ENCODE results near the gene LYZL4.

Gene LYZL4

DNA sequence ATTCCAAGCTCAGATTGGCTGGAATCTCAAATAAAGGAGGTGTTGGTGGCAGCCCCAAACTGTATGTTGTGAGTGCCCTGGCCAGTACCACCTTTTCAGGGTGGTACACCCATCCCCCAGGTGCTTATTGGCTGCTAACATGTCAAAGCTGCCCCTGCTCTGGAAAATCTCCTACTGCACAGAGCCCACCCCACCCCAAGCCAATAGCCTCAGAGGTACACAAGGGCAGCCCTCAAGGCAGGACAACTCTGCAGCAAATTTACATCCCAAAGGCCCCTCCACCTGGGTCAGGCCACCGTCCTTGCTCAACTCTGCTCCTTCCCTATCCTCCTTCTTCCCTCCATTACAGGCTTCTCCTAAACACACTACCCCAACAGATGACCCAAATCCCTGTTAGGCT lies 37.1 kb upstream of the LYZL4 start:
- Histone ChIP-seq H3K27me3 (ENCODE audit: insufficient read depth, low read length, poor library complexity) (no peaks in the 10 kb centered on the region), H3K4me2 (ENCODE audit: insufficient read depth, low read length) (no peak overlapping the region), H4K20me1 (ENCODE audit: insufficient read depth, low read length) (peaks cover 2% of the 10 kb centered on the region; the same call in 1 of the 2 replicates), H3K79me2 (ENCODE audit: insufficient read depth, low read length) (no peaks in the 10 kb centered on the region), H3K9ac (ENCODE audit: low read depth, low read length) (no peak overlapping the region), H3K4me1 (ENCODE audit: insufficient read depth, low read length) (no peaks in the 10 kb centered on the region), H3K9me3 (ENCODE audit: insufficient read depth, low read length, severe bottlenecking) (no peaks in the 10 kb centered on the region), H3K4me3 (ENCODE audit: low read depth in 1 of 2, low read length in 2 of 2) (no peak overlapping the region), H2AFZ (ENCODE audit: low read depth, low read length) (no peak overlapping the region), H3K27ac (ENCODE audit: low read length) (no peak overlapping the region), H3K36me3 (ENCODE audit: insufficient read depth, low read length) (no peaks in the 10 kb centered on the region)
- DNase-seq (no peak), ATAC-seq (ENCODE audit: insufficient read depth, low read depth) (no peak)
- no peak for TF ChIP-seq EZH2 (IDR thresholded peaks at IDR 0.05; ENCODE audit: borderline replicate concordance, low read depth, low read length, severe bottlenecking)
- TF ChIP-seq, protein P1, sequence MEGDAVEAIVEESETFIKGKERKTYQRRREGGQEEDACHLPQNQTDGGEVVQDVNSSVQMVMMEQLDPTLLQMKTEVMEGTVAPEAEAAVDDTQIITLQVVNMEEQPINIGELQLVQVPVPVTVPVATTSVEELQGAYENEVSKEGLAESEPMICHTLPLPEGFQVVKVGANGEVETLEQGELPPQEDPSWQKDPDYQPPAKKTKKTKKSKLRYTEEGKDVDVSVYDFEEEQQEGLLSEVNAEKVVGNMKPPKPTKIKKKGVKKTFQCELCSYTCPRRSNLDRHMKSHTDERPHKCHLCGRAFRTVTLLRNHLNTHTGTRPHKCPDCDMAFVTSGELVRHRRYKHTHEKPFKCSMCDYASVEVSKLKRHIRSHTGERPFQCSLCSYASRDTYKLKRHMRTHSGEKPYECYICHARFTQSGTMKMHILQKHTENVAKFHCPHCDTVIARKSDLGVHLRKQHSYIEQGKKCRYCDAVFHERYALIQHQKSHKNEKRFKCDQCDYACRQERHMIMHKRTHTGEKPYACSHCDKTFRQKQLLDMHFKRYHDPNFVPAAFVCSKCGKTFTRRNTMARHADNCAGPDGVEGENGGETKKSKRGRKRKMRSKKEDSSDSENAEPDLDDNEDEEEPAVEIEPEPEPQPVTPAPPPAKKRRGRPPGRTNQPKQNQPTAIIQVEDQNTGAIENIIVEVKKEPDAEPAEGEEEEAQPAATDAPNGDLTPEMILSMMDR (IDR thresholded peaks at IDR 0.05; ENCODE audit: borderline replicate concordance, extremely low read depth, low read length, poor library complexity, severe bottlenecking), result no peak

DNA sequence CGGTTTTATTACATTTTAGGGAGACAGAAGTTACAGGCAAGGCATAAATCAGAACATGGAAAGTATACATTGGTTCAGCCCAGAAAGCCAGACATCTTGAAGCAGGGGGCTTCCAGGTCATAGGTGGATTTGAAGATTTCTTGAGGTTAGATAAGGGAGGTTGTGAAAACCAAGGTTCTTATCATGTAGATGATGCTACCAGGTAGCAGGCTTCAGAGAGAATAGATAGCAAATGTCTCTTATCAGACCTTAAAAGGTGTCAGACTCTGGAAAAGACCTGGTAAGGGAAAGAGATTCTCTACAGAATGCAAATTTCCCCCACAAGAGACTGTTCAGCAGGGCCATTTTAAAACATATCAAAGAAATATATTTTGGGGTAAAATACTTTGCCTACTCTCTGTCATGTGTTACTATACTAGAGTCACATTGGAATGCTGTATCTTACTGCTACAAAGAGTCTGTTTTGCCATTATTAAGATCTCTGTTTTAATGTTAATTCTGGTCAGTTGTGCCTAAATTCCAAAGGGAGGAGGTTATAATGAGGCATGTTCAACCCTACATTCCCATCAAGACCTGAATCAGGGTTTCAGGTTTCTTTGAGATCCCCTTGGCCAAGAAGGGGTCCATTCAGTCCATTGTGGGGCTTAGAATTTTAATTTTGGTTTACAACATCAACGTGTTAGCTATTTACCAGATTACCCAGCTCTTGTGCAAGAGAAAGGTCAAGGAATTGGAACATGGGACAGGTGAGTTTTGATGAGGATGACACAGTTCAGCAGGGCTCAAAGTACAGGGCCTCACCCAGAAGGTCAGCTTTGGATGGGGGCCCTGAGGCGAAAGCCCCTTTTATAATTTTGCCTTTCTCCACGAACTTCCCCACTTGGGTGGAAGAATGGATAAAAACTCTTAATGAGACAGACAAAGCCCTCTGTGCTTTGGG lies 36.0 kb upstream of the LYZL4 start:
- Histone ChIP-seq H4K20me1 (ENCODE audit: insufficient read depth, low read length) (peaks cover 2% of the 10 kb centered on the region; the same call in 1 of the 2 replicates), H3K4me2 (ENCODE audit: insufficient read depth, low read length) (no peak overlapping the region), H3K9me3 (ENCODE audit: insufficient read depth, low read length, severe bottlenecking) (no peaks in the 10 kb centered on the region), H3K27me3 (ENCODE audit: insufficient read depth, low read length, poor library complexity) (no peaks in the 10 kb centered on the region), H3K9ac (ENCODE audit: low read depth, low read length) (no peak overlapping the region), H2AFZ (ENCODE audit: low read depth, low read length) (no peak overlapping the region), H3K79me2 (ENCODE audit: insufficient read depth, low read length) (no peaks in the 10 kb centered on the region), H3K27ac (ENCODE audit: low read length) (no peak overlapping the region), H3K4me1 (ENCODE audit: insufficient read depth, low read length) (no peaks in the 10 kb centered on the region), H3K36me3 (ENCODE audit: insufficient read depth, low read length) (no peaks in the 10 kb centered on the region), H3K4me3 (ENCODE audit: low read depth in 1 of 2, low read length in 2 of 2) (no peak overlapping the region)
- ATAC-seq (ENCODE audit: insufficient read depth, low read depth) (no peak), DNase-seq (no peak)
- no peak for TF ChIP-seq EZH2 (IDR thresholded peaks at IDR 0.05; ENCODE audit: borderline replicate concordance, low read depth, low read length, severe bottlenecking)
- TF ChIP-seq, protein P1 (IDR thresholded peaks at IDR 0.05; ENCODE audit: borderline replicate concordance, extremely low read depth, low read length, poor library complexity, severe bottlenecking), result no peak

DNA sequence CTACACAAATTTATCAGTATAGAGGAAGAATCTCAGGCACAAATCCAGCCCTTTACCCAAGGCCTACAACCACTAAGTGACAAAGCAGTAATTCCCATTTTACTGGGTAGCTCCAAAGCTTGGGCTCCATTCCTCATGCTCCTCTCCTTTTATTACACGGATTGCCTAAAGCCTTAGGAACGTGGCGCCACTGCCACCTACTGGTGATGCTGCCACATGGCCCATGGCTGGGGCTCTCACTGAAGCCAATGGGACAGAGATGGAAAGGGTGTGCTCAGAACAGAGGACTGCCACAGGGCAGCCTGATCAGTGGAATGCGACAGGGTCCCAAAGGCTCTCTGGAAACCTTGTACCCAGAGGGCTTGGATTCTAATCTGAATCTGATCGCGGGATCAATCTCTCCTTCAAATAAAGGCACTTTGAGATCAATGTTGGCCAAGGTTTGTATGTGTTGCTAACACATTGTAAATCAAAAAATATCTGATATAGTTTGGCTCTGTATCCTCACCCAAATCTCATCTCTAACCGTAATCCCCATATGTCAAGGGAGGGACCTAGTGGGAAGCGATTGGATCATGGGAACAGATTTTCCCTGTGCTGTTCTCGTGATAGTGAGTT lies 33.5 kb upstream of the LYZL4 start:
- Histone ChIP-seq H4K20me1 (ENCODE audit: insufficient read depth, low read length) (peaks cover 2% of the 10 kb centered on the region; the same call in 1 of the 2 replicates), H3K9me3 (ENCODE audit: insufficient read depth, low read length, severe bottlenecking) (no peaks in the 10 kb centered on the region), H3K27ac (ENCODE audit: low read length) (no peak overlapping the region), H3K79me2 (ENCODE audit: insufficient read depth, low read length) (no peaks in the 10 kb centered on the region), H3K4me3 (ENCODE audit: low read depth in 1 of 2, low read length in 2 of 2) (no peak overlapping the region), H3K27me3 (ENCODE audit: insufficient read depth, low read length, poor library complexity) (peaks cover 6% of the 10 kb centered on the region), H3K4me1 (ENCODE audit: insufficient read depth, low read length) (no peaks in the 10 kb centered on the region), H2AFZ (ENCODE audit: low read depth, low read length) (no peak overlapping the region), H3K36me3 (ENCODE audit: insufficient read depth, low read length) (no peaks in the 10 kb centered on the region), H3K4me2 (ENCODE audit: insufficient read depth, low read length) (no peak overlapping the region), H3K9ac (ENCODE audit: low read depth, low read length) (no peak overlapping the region)
- peak; percentile 75 for DNase-seq
- ATAC-seq (ENCODE audit: insufficient read depth, low read depth), result peak; percentile 99
- TF ChIP-seq EZH2 (IDR thresholded peaks at IDR 0.05; ENCODE audit: borderline replicate concordance, low read depth, low read length, severe bottlenecking), result no peak
- TF ChIP-seq, protein P1 (IDR thresholded peaks at IDR 0.05; ENCODE audit: borderline replicate concordance, extremely low read depth, low read length, poor library complexity, severe bottlenecking), result peak; percentile 96

Measured in DND-41 (cell line).